Inflammatory macrophage (primary cell): ENCODE measurements around the gene SNX1.

Source experiments
- DNase-seq, 2 donors: peaks; one replicate each; pipeline ENCODE4 v3.0.0-alpha.2; 2020 to 2022

SNX1 gene

GRCh38 chr15:64146885-64147681 is 51.3 kb downstream of the SNX1 start:
- no peak for DNase-seq

GRCh38 chr15:64148168-64148567 is 52.4 kb downstream of the SNX1 start:
- DNase-seq, result no peak

GRCh38 chr15:64148581-64148980 is 52.8 kb downstream of the SNX1 start:
- DNase-seq, result no peak

GRCh38 chr15:64149424-64149823 is 53.6 kb downstream of the SNX1 start:
- peak; percentile 21 to 27 for DNase-seq

- DNase-seq, result peak; percentile 41 to 64
Measured at GRCh38 chr15:64149893-64150578, 54.3 kb downstream of the SNX1 start.

GRCh38 chr15:64151727-64152506 is 56.1 kb downstream of the SNX1 start, which contains the start of gene SNX22:
Gene SNX22 (plus strand): TSS chr15:64151731. CDS start chr15:64151776, 45 bp downstream.
- no peak for DNase-seq

GRCh38 chr15:64152507-64153387 is 57.0 kb downstream of the SNX1 start:
- DNase-seq, result no peak

- peak; percentile 87 to 91 for DNase-seq
Measured at GRCh38 chr15:64153480-64154367, 57.9 kb downstream of the SNX1 start.

- no peak for DNase-seq
Measured at GRCh38 chr15:64155802-64156651, 60.2 kb downstream of the SNX1 start.

GRCh38 chr15:64156652-64157331 is 61.0 kb downstream of the SNX1 start:
- no peak for DNase-seq

- DNase-seq, result no peak
Measured at GRCh38 chr15:64157599-64158125, 61.9 kb downstream of the SNX1 start.

- DNase-seq, result no peak
Measured at GRCh38 chr15:64158363-64159134, 62.8 kb downstream of the SNX1 start.

GRCh38 chr15:64161688-64162477 is 66.1 kb downstream of the SNX1 start:
- no peak for DNase-seq

- no peak for DNase-seq
Measured at GRCh38 chr15:64162478-64162868, 66.7 kb downstream of the SNX1 start.

GRCh38 chr15:64162869-64163658 is 67.3 kb downstream of the SNX1 start, which contains the start of gene PPIB:
Gene PPIB (minus strand): TSS chr15:64163022. CDS start chr15:64162986, 36 bp downstream.
- peak; percentile 98 to 99 for DNase-seq

- DNase-seq, result peak; percentile 57 to 67
Measured at GRCh38 chr15:64163659-64164362, 68.0 kb downstream of the SNX1 start.
